ENCODE data around the gene C3orf18. TPM values are rescaled to one million over a fixed set of nuclear protein-coding genes. Genes with fewer than 3 reads are reported as not detected.

C3orf18 gene
- polyA plus RNA-seq, 1 donor from 2014 or later: 39.9 TPM

- no peaks in the 10 kb centered on the region for H3K9me3 ChIP-seq (ENCODE audit: low read length)
- H3K9me2 ChIP-seq (ENCODE audit: insufficient read depth, low read length): no peaks in the 10 kb centered on the region
- H3K36me3 ChIP-seq (ENCODE audit: insufficient read depth, low read length): no peaks in the 10 kb centered on the region
- no peaks in the 10 kb centered on the region for H3F3A ChIP-seq (ENCODE audit: insufficient read depth, low read length, poor library complexity, severe bottlenecking)
- H3K9ac ChIP-seq (ENCODE audit: low read length): no peak overlapping the region
- no peaks in the 10 kb centered on the region for H3K79me2 ChIP-seq (replicated peaks; ENCODE audit: insufficient read depth, low read length)
- no peaks in the 10 kb centered on the region for H4K20me1 ChIP-seq (ENCODE audit: insufficient read depth)
- H3K4me2 ChIP-seq (ENCODE audit: low read length): no peak overlapping the region
- H3K27me3 ChIP-seq (ENCODE audit: insufficient read depth, low read depth, low read length): no peaks in the 10 kb centered on the region
- H3K4me3 ChIP-seq (ENCODE audit: low read length): no peak overlapping the region
- no peak overlapping the region for H2AFZ ChIP-seq (ENCODE audit: low read depth, low read length)
- no peak overlapping the region for H3K27ac ChIP-seq (ENCODE audit: low read length)
- TF ChIP-seq POLR2AphosphoS5 (IDR thresholded peaks at IDR 0.05) (no peak), CTCF (IDR thresholded peaks at IDR 0.05; ENCODE audit: poor library complexity, severe bottlenecking) (no peak), MXI1 (conservative IDR thresholded peaks at IDR 0.05; ENCODE audit: poor library complexity, severe bottlenecking) (no peak), TAF1 (IDR thresholded peaks at IDR 0.05; ENCODE audit: low read depth) (no peak), RAD21 (conservative IDR thresholded peaks at IDR 0.05) (no peak)
Observed at GRCh38 chr3:50584391-50584790, 16.8 kb upstream of the C3orf18 start.

- TF ChIP-seq POLR2AphosphoS5 (IDR thresholded peaks at IDR 0.05) (no peak), TAF1 (IDR thresholded peaks at IDR 0.05; ENCODE audit: low read depth) (no peak), EZH2 (IDR thresholded peaks at IDR 0.05; ENCODE audit: borderline replicate concordance, insufficient read depth, low read length, poor library complexity, severe bottlenecking) (no peak), REST (IDR thresholded peaks at IDR 0.05; ENCODE audit: borderline replicate concordance) (no peak), CTCF (IDR thresholded peaks at IDR 0.05; ENCODE audit: poor library complexity, severe bottlenecking) (no peak), EP300 (conservative IDR thresholded peaks at IDR 0.05; ENCODE audit: poor library complexity, severe bottlenecking) (no peak), MXI1 (conservative IDR thresholded peaks at IDR 0.05; ENCODE audit: poor library complexity, severe bottlenecking) (no peak), RAD21 (conservative IDR thresholded peaks at IDR 0.05) (no peak)
- Histone ChIP-seq H2AFZ (ENCODE audit: low read depth, low read length) (no peak overlapping the region), H3K9me2 (ENCODE audit: insufficient read depth, low read length) (no peaks in the 10 kb centered on the region), H3K4me3 (ENCODE audit: low read length) (no peak overlapping the region), H3F3A (ENCODE audit: insufficient read depth, low read length, poor library complexity, severe bottlenecking) (no peaks in the 10 kb centered on the region), H3K36me3 (ENCODE audit: insufficient read depth, low read length) (no peaks in the 10 kb centered on the region), H3K9me3 (ENCODE audit: low read length) (no peaks in the 10 kb centered on the region), H3K9ac (ENCODE audit: low read length) (no peak overlapping the region), H3K4me2 (ENCODE audit: low read length) (no peak overlapping the region), H3K27ac (ENCODE audit: low read length) (no peak overlapping the region), H3K79me2 (replicated peaks; ENCODE audit: insufficient read depth, low read length) (no peaks in the 10 kb centered on the region), H3K27me3 (ENCODE audit: insufficient read depth, low read depth, low read length) (no peaks in the 10 kb centered on the region), H4K20me1 (ENCODE audit: insufficient read depth) (no peaks in the 10 kb centered on the region)
Observed at GRCh38 chr3:50583897-50584296, 16.4 kb upstream of the C3orf18 start.

Data from neural cell (in vitro differentiated cells).